ENCODE results near the gene RAC2.

RAC2 gene

DNA sequence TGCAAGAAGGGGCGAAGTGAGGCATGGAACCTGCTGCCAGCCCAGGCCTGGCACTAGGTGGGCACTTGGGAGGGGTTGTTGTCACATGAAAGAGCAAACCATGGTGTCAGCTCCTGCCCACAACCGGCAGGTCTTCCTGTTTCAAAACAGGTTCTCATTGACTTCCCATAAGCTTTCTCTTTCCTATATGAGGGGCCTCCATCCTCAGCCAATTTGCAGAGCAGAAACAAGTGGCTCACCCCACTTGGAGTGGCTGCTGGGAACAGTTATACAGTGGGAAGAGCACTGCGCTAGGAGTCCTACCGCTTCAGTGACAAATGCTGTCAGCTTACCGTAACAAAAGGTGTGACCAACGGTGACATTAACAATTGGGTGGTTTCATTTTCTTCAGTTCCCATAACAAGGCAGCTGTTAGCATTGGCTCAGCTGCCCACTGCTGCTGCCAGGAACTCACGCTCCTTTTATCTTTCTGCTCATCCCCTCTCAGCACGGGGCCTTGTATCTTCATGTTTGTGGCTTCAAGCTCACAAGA, 21.6 kb downstream of the RAC2 start:
- no peak for DNase-seq (ENCODE audit: low read depth in 2 of 2, low spot score in 1 of 2)

DNA sequence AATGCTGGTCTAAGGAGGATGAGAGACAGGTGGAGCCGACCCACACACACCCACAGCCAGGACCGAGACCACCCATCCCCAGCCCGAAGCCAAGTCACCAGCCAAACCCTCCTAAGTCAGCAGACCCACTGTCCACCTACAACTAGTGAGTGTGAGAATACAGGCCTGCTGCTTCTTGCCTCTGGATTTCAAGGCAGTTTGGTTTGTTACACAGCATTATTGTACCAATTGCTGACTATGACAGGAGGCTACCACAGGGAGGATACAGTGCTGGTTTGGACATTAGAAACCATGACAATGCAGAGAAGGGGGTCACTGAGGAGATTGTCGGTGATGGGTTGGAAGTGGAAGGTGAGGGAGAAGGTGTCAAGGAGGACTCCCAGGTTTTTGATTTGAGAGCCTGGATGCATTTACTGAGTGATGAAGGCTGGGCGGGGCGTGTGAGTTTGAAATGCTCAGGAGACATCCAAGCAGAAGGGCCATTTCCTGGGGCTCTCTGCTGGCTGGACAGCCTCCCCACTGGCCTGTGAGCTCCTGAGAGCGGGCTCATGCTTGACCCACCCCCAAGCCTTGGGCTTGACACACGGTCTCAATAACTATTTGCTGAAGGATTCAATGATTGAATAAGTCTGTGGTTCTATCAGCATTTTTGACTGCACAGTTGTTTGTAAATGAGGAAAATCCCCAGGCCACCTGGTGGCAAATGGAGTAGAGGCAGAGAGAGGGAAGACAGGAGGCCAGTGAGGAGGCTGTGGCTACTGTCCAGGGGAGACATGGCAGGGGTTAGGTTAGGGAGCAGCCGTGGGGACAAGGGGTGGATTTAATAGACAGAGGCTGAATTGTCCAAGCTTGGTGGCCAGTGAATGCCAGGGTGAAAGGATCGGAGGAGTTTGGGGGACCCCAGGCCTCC, 22.4 kb downstream of the RAC2 start:
- no peak for DNase-seq (ENCODE audit: low read depth in 2 of 2, low spot score in 1 of 2)

DNA sequence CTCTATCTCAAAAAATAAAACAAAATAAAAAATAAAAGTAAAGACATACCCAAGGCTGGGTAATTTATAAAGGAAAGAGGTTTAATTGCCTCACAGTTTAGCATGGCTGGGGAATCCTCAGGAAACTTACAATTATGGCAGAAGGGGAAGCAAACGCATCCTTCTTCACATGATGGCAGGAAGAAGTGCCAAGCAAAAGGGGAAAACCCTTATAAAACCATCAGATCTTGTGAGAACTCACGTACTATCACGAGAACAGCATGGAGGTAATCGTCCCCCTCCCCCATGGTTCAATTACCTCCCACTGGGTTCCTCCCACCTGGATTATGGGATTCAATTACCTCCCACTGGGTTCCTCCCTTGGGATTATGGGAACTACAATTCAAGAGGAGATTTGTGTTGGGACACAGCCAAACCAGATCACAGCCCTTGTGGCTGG, 23.5 kb downstream of the RAC2 start:
- no peak for DNase-seq (ENCODE audit: low read depth in 2 of 2, low spot score in 1 of 2)

DNA sequence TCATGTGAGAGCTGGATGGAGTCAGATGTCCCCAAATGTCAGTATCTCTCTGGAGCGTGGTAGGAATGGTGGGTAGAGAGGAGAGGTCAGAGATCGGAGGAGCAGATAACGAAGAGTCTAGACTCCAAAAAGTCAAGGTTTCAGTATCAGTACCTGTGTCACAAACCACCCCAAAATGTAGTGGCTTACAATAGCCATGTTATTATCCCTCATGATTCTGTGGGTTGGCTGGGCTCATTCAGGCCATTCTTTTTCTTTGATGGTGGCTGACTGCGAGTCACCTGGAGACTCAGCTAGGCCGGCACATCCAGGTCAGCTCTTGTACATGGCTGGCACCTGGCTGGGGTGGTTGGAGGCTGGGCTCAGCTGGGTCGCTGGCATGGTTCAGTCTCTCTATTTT, 24.5 kb downstream of the RAC2 start:
- no peak for DNase-seq (ENCODE audit: low read depth in 2 of 2, low spot score in 1 of 2)

DNA sequence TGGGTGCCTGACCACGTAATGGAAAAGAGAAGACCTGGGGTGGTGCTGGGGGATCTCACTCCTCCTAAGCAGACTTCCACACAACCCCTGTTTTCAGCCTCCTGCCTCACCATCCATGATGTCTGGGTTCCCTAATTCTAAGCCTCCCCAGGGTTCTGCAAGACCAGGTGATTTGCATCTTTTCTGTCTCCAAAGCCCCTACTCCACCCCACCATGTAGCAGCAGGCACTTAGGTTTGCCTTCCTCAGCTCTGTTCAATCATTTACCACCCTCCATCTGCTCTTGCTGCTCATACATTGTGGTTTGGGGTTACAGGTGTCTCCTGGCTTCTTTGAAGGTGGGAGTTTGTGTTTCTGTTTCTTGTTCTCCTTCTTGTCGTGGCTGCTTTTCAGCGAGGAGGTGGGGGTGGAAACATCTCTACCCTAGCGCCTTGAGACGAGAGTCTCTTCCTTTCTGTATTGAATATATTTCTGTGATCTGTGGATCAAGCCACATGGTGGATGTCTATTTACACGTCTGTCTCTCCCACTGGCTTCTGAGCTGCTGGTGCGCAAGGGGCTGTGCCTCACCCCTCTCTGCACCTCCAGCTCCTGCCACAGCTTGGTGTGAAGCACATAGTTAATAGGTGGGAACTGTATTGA, 25.2 kb downstream of the RAC2 start:
- DNase-seq (ENCODE audit: low read depth in 2 of 2, low spot score in 1 of 2): no peak

DNA sequence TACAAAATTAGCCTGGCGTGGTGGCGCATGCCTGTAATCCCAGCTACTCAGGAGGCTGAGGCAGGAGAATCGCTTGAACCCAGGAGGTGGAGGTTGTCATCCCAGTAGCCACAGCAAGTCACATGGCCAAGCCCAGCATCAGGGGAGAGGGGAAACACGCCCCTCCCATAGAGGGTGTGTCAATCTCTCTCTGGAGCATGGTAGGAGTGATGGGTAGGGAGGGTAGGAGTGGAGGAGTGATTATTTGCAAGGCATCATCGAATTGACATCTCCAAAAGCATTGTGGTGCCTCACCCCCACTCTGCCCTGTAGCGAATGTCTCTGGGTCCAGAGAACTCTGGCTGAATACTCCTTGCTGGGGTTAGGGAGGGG, 25.7 kb downstream of the RAC2 start:
- no peak for DNase-seq (ENCODE audit: low read depth in 2 of 2, low spot score in 1 of 2)

DNA sequence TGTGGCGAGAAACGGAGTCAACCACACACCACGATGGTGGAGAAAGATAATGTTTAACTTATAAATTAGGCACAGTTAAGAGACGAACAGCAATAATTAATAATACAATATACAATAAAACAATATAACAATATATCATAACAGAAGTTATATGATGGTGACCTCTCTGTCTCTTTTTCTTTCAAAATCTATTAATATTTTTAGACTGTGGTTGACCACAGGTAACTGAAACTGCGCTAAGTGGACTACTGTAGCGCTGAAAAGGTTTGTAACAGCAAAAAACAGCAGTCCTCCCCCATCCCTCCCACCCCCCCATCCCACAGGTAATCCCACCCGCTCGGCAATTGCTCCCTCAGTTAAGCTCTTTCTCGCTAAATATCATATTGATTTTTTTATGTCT, 28.2 kb downstream of the RAC2 start:
- DNase-seq (ENCODE audit: low read depth in 2 of 2, low spot score in 1 of 2): no peak

DNA sequence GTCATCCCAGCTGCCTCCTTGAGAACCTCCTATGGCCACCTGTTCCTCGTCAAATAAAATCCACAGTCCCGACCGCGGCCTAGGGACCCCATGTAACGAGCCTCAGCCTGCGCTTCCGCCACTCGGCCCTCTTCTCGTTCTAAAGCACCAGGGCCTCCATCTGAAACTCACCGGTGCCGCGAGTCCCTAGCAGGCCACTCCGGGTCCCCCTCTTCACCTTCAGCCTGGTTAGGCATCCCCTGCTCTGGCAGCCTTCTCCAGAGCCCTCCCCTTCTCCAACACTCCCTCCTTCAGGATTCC, 29.4 kb downstream of the RAC2 start:
- DNase-seq (ENCODE audit: low read depth in 2 of 2, low spot score in 1 of 2): no peak

DNA sequence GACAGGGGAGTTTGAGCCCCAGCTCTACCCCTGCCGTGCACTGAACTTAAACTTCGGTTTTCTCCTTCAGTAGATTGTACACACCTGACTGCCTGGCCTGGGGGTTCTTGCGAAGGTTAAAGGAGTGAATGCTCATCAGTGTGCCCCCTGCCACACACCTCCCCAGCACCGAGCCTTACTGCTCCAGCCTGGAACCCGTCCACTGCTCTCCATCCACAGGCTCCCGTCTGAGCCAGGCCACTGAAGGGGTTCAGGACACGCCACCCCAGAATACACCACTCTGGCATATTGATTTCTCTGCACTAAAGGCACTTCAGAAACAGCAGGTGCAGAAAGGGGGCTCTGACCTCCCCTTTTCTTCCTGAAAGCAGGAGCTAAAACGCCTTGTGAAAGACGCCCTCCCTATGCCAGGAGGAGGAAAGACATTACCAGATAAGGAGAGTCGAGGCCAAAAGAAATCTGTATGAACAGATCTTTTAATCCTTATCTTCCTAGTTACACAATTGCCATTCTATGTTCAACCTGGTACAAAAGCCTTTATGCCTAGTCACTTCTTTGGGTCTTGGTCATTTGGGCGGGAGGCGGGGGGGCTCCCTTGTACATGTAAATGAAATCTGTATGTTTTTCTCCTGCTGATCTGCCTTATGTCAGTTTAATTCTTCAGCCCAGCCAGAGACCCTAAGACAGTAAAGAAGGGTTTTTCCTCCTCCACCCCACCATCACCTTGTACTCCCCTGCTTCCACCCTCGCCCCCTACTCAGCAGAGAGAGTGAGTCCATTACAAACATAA, 29.9 kb downstream of the RAC2 start:
- DNase-seq (ENCODE audit: low read depth in 2 of 2, low spot score in 1 of 2): no peak

DNA sequence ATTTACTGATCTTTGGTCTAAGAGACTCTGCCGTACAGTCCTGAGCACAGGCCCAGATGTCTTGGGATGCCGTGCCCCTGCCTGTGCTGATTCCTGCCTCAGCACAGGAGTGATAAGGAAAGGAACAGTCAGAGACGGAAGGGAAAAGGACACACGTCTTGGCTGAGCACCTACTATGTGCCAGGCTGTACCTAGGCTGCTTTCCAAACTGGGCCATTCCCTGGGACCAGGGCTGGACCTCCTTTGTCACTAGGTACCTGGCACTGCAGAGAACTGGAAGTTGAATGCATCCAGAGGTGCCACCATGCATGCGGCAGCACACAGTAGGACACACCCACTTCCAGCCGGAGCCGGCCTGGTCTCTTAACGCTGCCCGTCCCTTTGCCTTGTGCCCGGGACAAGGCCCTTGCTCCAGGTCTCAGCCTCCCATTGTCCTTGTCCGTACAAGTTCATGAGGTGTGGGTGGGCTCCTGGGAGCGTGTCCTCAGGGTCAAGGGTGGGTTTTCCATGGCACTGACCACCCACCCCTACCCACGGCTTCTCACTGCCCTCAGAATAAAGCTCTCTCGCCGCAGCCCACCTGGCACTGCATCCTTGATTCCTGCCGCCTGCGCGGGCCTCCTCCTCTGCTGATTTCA, 30.7 kb downstream of the RAC2 start:
- DNase-seq (ENCODE audit: low read depth in 2 of 2, low spot score in 1 of 2): no peak

DNA sequence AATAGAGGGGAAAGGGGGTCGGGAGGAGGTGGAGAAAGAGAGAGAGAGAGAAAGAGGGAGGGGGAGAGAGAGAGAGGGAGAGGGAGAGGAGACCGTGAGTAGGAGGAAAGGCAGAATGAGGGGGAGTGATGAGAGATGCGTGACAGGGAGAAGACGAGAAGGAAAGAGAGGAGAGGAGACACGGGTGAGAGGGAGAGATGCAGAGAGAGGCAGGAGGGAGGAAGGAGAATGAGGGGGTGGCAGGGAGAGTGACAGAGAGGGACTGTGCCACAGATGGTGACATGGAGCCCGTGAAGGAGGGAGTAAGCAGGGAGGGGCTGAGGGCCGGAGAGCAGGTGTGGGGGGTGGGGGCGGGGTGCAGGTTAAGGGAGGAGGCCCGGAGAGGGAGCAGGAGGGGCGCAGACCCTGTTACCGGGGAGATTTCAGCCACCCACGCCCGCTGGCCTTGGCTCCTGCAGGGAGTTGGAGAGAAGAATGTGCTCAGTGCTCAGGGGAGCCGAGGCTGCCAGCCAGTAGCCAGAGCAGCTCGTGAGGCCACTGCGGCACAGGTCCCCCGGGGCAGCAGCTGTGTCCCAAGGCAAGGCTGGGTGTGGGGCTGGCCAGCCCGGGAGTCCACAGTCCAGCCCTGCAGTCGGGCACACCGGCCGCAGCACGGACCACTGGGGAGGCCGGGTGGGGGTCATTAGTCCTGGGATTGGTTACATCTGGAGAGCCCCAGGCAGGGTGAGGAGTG, 31.7 kb downstream of the RAC2 start, which contains the start of gene SSTR3:
TSS of gene SSTR3 (minus strand) at position 304 of the 733 bp plus-strand sequence. CDS start 4,674 bp downstream, outside the sequence.
- no peak for DNase-seq (ENCODE audit: low read depth in 2 of 2, low spot score in 1 of 2)

DNA sequence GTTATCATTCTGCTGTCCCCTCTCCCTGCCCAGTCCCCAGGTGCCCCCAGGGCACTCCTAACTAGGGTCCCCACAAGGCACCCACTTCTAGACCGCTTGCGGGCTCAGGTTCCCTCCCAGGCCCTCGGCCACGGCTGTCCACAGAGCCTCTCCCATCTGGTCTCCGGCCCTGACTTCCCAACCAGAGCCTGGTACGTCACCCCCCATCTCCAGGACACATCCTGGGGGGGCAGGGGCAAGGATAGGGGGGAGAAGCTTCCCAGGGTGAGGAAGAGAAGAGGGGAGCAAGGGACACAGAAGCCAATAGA, 32.2 kb downstream of the RAC2 start:
- DNase-seq (ENCODE audit: low read depth in 2 of 2, low spot score in 1 of 2): no peak

DNA sequence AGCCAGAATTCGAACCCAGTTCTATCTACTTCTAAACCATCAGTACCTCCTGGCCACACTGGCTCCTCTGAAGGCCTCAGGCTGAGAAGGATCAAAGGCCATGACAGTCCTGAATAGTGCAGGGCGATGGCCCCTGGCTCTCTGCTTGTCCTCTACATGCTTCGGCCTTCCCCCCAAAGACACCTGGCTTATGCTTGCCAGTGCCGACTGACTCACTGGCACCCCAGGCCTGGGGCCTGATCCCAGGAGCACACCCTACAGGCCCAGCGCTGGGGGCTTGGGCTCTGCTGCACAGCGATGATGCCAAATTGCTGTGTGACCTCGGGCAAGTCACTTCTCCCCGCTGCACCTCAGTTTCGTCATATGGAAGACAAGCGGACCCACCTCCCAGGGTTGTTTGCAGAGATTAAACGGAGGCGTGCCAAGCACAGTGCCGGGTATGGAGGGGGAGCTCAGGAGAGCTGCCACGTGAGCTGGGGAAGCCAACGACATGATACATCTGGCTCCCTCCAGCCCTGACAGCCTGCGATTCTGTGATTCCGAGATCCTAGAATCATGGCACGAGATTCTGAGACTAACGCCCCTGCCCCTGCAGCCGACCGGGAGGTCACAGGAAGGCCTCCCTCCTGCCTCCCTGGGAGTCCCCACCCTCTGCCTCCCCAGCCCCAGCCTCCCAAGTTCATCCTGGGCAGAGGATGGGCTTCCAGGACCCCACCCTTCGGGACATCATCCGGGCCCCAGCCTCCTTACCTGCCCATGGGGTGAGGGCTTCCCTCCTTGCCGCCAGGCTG, 32.8 kb downstream of the RAC2 start:
- DNase-seq (ENCODE audit: low read depth in 2 of 2, low spot score in 1 of 2): no peak

DNA sequence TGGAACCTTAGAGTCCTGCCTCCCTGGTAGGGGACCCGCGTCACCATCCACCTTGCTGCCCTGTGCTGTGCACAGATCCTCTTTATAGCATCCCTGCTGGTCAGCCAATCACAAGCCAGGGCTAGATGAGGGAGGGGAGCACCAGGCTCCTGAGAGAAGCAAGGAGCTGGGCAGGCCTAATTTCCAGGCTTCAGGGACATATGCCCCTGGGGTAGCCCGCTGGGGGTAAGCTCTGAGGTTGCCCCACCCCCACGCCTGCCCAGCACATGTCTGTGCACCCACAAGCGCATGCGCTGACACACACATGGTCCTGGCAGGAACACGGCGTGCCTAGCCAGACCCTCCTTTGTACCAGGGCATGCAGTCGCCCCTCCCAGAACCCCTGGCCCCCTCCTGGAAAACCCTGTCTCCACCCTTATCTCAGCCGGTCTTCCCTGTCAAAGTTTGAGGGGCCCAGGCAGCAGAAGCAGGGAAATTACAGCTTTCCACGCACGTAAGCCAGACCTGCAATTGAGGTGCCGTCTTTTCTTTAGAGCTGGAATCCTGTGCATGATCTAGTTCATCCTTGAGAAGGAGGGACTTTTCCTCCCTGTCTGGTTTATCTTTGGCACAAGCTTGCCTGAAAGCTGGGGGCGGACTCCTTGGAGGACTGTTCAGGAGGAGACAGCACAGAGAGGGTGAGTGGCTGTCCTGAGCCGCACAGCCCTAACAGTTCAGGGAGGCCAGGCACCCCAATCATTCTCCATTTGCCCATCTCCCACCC, 33.8 kb downstream of the RAC2 start:
- DNase-seq (ENCODE audit: low read depth in 2 of 2, low spot score in 1 of 2): no peak

DNA sequence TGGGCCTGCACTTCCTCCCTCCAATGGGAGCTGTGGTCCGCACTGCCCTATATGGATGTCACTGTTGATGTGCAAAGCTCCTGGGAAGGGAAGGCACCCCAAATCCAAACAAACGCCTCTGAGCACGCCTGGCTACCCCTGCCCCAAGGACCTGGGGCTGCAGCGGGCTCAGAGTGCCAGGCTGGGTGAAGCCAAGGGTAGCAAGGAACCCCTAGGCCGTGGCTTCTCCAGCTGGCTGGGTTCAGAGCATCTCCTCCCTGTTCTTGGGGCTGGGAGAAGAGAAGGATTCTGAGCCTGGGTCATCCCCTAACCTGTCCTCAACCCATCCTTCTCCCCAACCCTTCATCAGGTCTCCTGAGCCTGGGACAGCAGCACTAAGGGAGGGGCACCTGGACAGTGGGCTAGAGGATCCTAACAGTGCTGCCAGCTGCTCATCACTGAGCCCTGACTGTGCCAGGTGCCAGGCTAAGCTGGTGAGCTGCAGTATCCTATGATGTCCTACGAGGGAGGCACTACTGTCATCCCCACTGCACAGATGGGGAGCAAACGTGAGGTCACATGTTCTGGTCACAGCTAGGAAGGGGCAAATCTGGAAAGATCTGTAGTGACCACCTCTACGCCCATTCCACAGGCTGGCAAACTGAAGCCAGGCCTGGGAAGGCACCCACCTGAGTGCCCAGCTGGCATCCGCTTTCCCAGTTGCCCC, 34.8 kb downstream of the RAC2 start:
- DNase-seq (ENCODE audit: low read depth in 2 of 2, low spot score in 1 of 2): no peak

DNA sequence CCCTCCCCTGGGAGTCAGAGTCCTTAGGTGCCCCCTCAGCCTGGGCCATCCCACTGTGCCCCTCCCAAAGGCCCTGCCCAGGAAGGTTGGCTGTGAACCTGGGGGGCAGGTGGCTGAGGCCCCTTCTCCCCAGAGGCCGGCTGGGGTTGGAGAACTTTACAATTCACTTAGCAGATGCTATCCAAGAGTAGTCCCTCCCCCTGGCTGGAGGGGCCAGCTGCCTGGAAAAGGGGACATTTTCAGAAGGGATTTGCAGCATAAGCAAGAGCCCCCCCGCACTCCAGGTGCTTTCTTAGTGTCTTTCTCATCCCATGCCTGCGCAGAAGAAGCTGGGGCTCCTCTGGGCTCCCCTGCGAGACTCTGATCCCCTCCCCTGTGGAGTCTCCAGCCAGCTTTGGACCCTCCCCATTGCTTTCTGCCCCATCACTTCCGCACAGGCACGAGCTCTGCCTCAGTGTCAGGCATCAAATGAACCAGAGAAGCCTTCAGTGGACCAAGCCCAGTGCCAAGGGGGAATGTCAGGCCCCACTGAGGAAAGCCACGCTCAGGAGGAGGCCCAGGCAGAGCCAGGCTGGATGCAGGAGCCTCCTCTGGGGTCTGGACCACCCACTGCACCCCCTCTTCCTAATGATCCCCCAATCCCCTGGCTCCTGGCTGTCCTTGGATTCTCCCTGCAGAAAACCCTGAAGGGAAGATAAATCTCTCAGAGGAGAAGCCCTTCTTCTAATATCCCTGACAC, 35.5 kb downstream of the RAC2 start:
- no peak for DNase-seq (ENCODE audit: low read depth in 2 of 2, low spot score in 1 of 2)

DNA sequence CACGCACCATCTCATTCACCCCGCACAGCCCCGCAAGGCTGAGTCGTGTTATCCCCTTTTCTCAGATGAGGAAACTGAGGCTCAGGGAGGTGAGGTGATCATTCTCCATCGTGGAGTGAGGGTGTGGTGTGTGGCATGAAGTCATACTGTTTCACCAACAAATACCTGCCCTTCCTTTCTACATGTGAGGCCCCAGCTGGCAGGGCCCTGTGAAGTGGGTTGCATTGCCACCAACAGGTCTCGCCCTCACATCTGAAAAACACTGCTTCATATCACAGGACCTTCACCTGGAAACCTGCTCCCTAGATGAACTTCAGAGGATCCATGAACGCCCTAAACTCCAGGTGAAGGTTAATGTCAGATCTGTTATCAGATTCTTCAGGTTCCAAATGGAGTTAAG, 36.1 kb downstream of the RAC2 start:
- no peak for DNase-seq (ENCODE audit: low read depth in 2 of 2, low spot score in 1 of 2)
